Vagina (tissue), 2 donors: ENCODE data around the gene C2orf68. TPM values are rescaled to one million over a fixed set of nuclear protein-coding genes. Genes with fewer than 3 reads are reported as not detected.
"Not testable (repeated sequence)": the region's sequence is repeated elsewhere in the genome, so short reads cannot be mapped to it uniquely, and the experiment has no call there.

Experiments used
- DNase-seq, 2 donors: peaks; one replicate each; pipeline ENCODE4 v3.0.0-alpha.2; 2017; ENCODE audit errors: extremely low spot score in 2 of 2
- H3K27ac ChIP-seq: fragments of 200-600 bp; sonication (generic); one replicate; pipeline ENCODE4 v1.5.1; 2019
- H3K27me3 ChIP-seq: fragments of 200-600 bp; sonication (generic); one replicate; pipeline ENCODE4 v1.5.1; 2019
- H3K36me3 ChIP-seq, 2 donors: fragments of 200-600 bp; sonication (generic); one replicate each; pipeline ENCODE4 v1.5.1; 2017 to 2019
- H3K4me1 ChIP-seq: fragments of 200-600 bp; sonication (generic); one replicate; pipeline ENCODE4 v1.5.1; 2019
- H3K4me3 ChIP-seq, 2 donors: fragments of 200-600 bp; sonication (generic); 1 replicate in 1 of 2; 2 replicates in 1 of 2; pipeline ENCODE4 v1.5.1; 2016 to 2019
- H3K9me3 ChIP-seq: fragments of 200-600 bp; sonication (generic); one replicate; pipeline ENCODE4 v1.5.1; 2019
- CTCF ChIP-seq, 3 experiments: fragments of 450-650 bp in 2 of 3; fragments of 200-600 bp in 1 of 3; sonication (generic) in 1 of 3; IDR thresholded peaks; one replicate each; pipeline ENCODE4 v1.5.1; 2017 to 2019; ENCODE audit warnings: antibody characterized with exemption in 3 of 3, mild to moderate bottlenecking in 2 of 3, moderate library complexity in 2 of 3
- POLR2A ChIP-seq, 2 donors: fragments of 450-650 bp; IDR thresholded peaks; one replicate each; pipeline ENCODE4 v1.6.1; 2017; ENCODE audit warnings: antibody characterized with exemption in 2 of 2, mild to moderate bottlenecking in 2 of 2, moderate library complexity in 2 of 2
- POLR2AphosphoS5 ChIP-seq, 2 donors: sonication (generic); formaldehyde crosslinking; IDR thresholded peaks; one replicate each; pipeline ENCODE4 v1.9.0; 2017; ENCODE audit warnings: antibody characterized with exemption in 2 of 2, mild to moderate bottlenecking in 2 of 2, low read depth in 1 of 2; ENCODE audit not compliant: insufficient read depth in 1 of 2
- intact Hi-C: fragments of 100-400 bp; cut with DNase I; formaldehyde crosslinking; loops from one replicate; pipeline ENCODE4 v1.15.1; 2023
- total RNA-seq: library from RNA; depleted of rRNA; stranded (reverse); fragments of >200 nt; gene quantifications from one replicate; pipeline ENCODE4 v1.2.3, GENCODE V29; 2016

Gene C2orf68
- total RNA-seq, 1 donor from 2014 or later: 12.0 TPM

- no peak overlapping the region for H3K4me3 ChIP-seq
- H3K27me3 ChIP-seq: no peaks in the 10 kb centered on the region
- no peaks in the 10 kb centered on the region for H3K4me1 ChIP-seq
- no peak for DNase-seq
- intact Hi-C loops: no loop called here
- H3K27ac ChIP-seq: no peak overlapping the region
- no peak for TF ChIP-seq POLR2AphosphoS5 (IDR thresholded peaks at IDR 0.05; ENCODE audit: insufficient read depth in 1 of 2, low read depth in 1 of 2)
- no peak for TF ChIP-seq POLR2A (IDR thresholded peaks at IDR 0.05)
- no peak for TF ChIP-seq CTCF (IDR thresholded peaks at IDR 0.05)
- peaks cover 4 to 91% of the 10 kb centered on the region in 2 donors for H3K36me3 ChIP-seq
- no peaks in the 10 kb centered on the region for H3K9me3 ChIP-seq
Observed at GRCh38 chr2:85631316-85631715, 19.4 kb upstream of the C2orf68 start.

- H3K4me1 ChIP-seq: no peaks in the 10 kb centered on the region
- H3K27ac ChIP-seq: no peak overlapping the region
- H3K4me3 ChIP-seq: no peak overlapping the region
- intact Hi-C loops: no loop called here
- TF ChIP-seq CTCF (IDR thresholded peaks at IDR 0.05) (no peak), POLR2AphosphoS5 (IDR thresholded peaks at IDR 0.05; ENCODE audit: insufficient read depth in 1 of 2, low read depth in 1 of 2) (no peak), POLR2A (IDR thresholded peaks at IDR 0.05) (no peak)
- no peaks in the 10 kb centered on the region for H3K9me3 ChIP-seq
- no peak for DNase-seq
- no peaks in the 10 kb centered on the region for H3K27me3 ChIP-seq
- H3K36me3 ChIP-seq: peaks cover 9 to 95% of the 10 kb centered on the region in 2 donors
Observed at GRCh38 chr2:85628658-85629057, 16.8 kb upstream of the C2orf68 start.

GRCh38 chr2:85623991-85624390 is 12.1 kb upstream of the C2orf68 start:
- no peak for TF ChIP-seq CTCF (IDR thresholded peaks at IDR 0.05)
- no peak for TF ChIP-seq POLR2AphosphoS5 (IDR thresholded peaks at IDR 0.05; ENCODE audit: insufficient read depth in 1 of 2, low read depth in 1 of 2)
- no peak for TF ChIP-seq POLR2A (IDR thresholded peaks at IDR 0.05)

GRCh38 chr2:85621338-85621737 is 9.5 kb upstream of the C2orf68 start:
- intact Hi-C loops: no loop called here
- Histone ChIP-seq H3K4me3 (no peak overlapping the region), H3K27ac (no peak overlapping the region), H3K27me3 (no peaks in the 10 kb centered on the region), H3K9me3 (no peaks in the 10 kb centered on the region), H3K4me1 (peaks cover 32% of the 10 kb centered on the region), H3K36me3 (peaks cover 4 to 67% of the 10 kb centered on the region in 2 donors)
- TF ChIP-seq CTCF (IDR thresholded peaks at IDR 0.05) (no peak), POLR2AphosphoS5 (IDR thresholded peaks at IDR 0.05; ENCODE audit: insufficient read depth in 1 of 2, low read depth in 1 of 2) (no peak), POLR2A (IDR thresholded peaks at IDR 0.05) (no peak)
- DNase-seq: no peak

More at GRCh38 chr2:85623991-85624390, 12.1 kb upstream of the C2orf68 start:
- no peaks in the 10 kb centered on the region for H3K27me3 ChIP-seq
- peaks cover 9 to 94% of the 10 kb centered on the region in 2 donors for H3K36me3 ChIP-seq
- H3K9me3 ChIP-seq: no peaks in the 10 kb centered on the region
- intact Hi-C loops: no loop called here
- H3K4me1 ChIP-seq: peaks cover 8% of the 10 kb centered on the region
- DNase-seq: no peak
- no peak overlapping the region for H3K27ac ChIP-seq
- no peak overlapping the region for H3K4me3 ChIP-seq

- TF ChIP-seq POLR2AphosphoS5 (IDR thresholded peaks at IDR 0.05; ENCODE audit: insufficient read depth in 1 of 2, low read depth in 1 of 2): no peak
- TF ChIP-seq CTCF (IDR thresholded peaks at IDR 0.05): no peak
- no peak for TF ChIP-seq POLR2A (IDR thresholded peaks at IDR 0.05)
- Histone ChIP-seq H3K4me1 (peaks cover 37% of the 10 kb centered on the region), H3K9me3 (no peaks in the 10 kb centered on the region), H3K27me3 (no peaks in the 10 kb centered on the region), H3K27ac (no peak overlapping the region), H3K36me3 (peaks cover 0 to 50% of the 10 kb centered on the region in 2 donors), H3K4me3 (no peak overlapping the region)
- intact Hi-C loops: no loop called here
- no peak for DNase-seq
Observed at GRCh38 chr2:85619617-85620016, 7.8 kb upstream of the C2orf68 start.

- H3K9me3 ChIP-seq, intact Hi-C loops, H3K27me3 ChIP-seq, H3K27ac ChIP-seq, DNase-seq: not testable (repeated sequence)
- peaks cover 37% of the 10 kb centered on the region for H3K4me1 ChIP-seq
- H3K36me3 ChIP-seq: peaks cover 0 to 31% of the 10 kb centered on the region in 2 donors
- H3K4me3 ChIP-seq: peak overlapping the region in 1 of 2 donors; percentile 81
Observed at GRCh38 chr2:85617723-85618122, 5.9 kb upstream of the C2orf68 start.
